GM12891 (cell line): ENCODE results near the gene PIGQ.

Experiments used
- POLR2A ChIP-seq: IDR thresholded peaks from 2 replicates; pipeline ENCODE4 v1.6.1; 2011; ENCODE audit warnings: low read depth, low read length, control low read depth
- TAF1 ChIP-seq: IDR thresholded peaks from 2 replicates; pipeline ENCODE4 v1.6.1; 2011; ENCODE audit warnings: low read depth, low read length, control low read depth

- TF ChIP-seq TAF1 (no peak), POLR2A (no peak)
These were observed 3.3 kb downstream of the PIGQ start for GRCh38 chr16:572865-573650.
